Astrocyte of the cerebellum (primary cell): ENCODE measurements around the gene PPP2R5C.

Experiments
- DNase-seq: peaks from one replicate; pipeline ENCODE4 v3.0.0-alpha.2; 2011; ENCODE audit warnings: low read depth
- H3K4me3 ChIP-seq: 2 replicates; pipeline ENCODE4 v1.5.1; 2011; ENCODE audit warnings: mild to moderate bottlenecking, low read depth, low read length, moderate library complexity
- CTCF ChIP-seq: IDR thresholded peaks from 2 replicates; pipeline ENCODE4 v1.5.1; 2012; ENCODE audit warnings: low read length, low read depth, moderate library complexity, mild to moderate bottlenecking; ENCODE audit errors: missing control alignments
- in situ Hi-C: cut with HindIII; loops from 2 replicates; pipeline ENCODE4 v1.10.0; 2017; ENCODE audit warnings: low sequenced_read_pairs

The PPP2R5C gene

GRCh38 chr14:101821528-101821927 is 60.0 kb downstream of the PPP2R5C start:
- in situ Hi-C loops, result no loop called here
- no peak for DNase-seq
- no peak overlapping the region for H3K4me3 ChIP-seq
- TF ChIP-seq CTCF, result no peak

GRCh38 chr14:101823066-101823465 is 61.6 kb downstream of the PPP2R5C start:
- TF ChIP-seq CTCF, result no peak
- in situ Hi-C loops, result no loop called here
- DNase-seq, result no peak

GRCh38 chr14:101823511-101824120 is 62.1 kb downstream of the PPP2R5C start:
- DNase-seq, result no peak
- in situ Hi-C loops, result no loop called here
- TF ChIP-seq CTCF, result no peak
- H3K4me3 ChIP-seq, result no peak overlapping the region

More at GRCh38 chr14:101823066-101823465, 61.6 kb downstream of the PPP2R5C start:
- no peak overlapping the region for H3K4me3 ChIP-seq

- in situ Hi-C loops, result no loop called here
- no peak for DNase-seq
- no peak overlapping the region for H3K4me3 ChIP-seq
- TF ChIP-seq CTCF, result no peak
Observed at GRCh38 chr14:101824339-101824727, 62.8 kb downstream of the PPP2R5C start.

- TF ChIP-seq CTCF, result no peak
- no peak for DNase-seq
- H3K4me3 ChIP-seq, result no peak overlapping the region
- in situ Hi-C loops, result no loop called here
Observed at GRCh38 chr14:101825797-101826196, 64.3 kb downstream of the PPP2R5C start.

- in situ Hi-C loops, result no loop called here
- no peak for TF ChIP-seq CTCF
- DNase-seq, result no peak
- H3K4me3 ChIP-seq, result no peak overlapping the region
Observed at GRCh38 chr14:101826351-101826750, 64.8 kb downstream of the PPP2R5C start.
